DMS153 (cell line): ENCODE results near the gene PDE3B.
"Not testable (repeated sequence)": the region's sequence is repeated elsewhere in the genome, so short reads cannot be mapped to it uniquely, and the experiment has no call there.

ENCODE experiments used
- DNase-seq: peaks from one replicate; lab custom pipeline; 2025; lab: John Stamatoyannopoulos, UW

Gene PDE3B

DNA sequence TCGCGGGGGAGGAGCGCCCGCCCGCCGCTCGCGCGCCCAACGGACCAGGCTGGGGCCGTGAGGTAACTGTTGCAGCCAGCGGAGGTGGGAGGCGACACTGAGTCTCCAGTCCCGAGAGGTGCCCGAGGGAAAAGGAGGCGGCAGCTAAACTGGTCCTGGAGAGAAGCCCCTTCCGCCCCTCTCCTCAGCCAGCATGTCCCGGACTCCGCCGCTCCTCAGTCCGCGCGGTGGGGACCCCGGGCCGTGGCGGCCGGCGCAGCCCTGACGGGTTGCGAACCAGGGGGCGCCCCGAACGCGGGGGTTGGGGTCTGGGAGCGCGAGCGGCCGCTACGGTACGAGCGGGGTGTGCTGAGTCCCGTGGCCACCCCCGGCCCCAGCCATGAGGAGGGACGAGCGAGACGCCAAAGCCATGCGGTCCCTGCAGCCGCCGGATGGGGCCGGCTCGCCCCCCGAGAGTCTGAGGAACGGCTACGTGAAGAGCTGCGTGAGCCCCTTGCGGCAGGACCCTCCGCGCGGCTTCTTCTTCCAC, at the start of gene PDE3B:
Gene PDE3B, plus strand, starts transcription at position 108 of the 529 bp plus-strand sequence. Its CDS starts 272 bp downstream, at position 380.
- DNase-seq = peak; percentile 61

- not testable (repeated sequence) for DNase-seq
These were observed 48.3 kb upstream of the PDE3B start for GRCh38 chr11:14595261-14595660.

GRCh38 chr11:14607713-14608112, 35.9 kb upstream of the PDE3B start:
- DNase-seq = no peak

- DNase-seq = no peak
These were observed 33.7 kb upstream of the PDE3B start for GRCh38 chr11:14609902-14610301.

GRCh38 chr11:14611939-14612338, 31.7 kb upstream of the PDE3B start:
- DNase-seq = no peak

- DNase-seq = no peak
These were observed 30.9 kb upstream of the PDE3B start for GRCh38 chr11:14612694-14613093.

DNA sequence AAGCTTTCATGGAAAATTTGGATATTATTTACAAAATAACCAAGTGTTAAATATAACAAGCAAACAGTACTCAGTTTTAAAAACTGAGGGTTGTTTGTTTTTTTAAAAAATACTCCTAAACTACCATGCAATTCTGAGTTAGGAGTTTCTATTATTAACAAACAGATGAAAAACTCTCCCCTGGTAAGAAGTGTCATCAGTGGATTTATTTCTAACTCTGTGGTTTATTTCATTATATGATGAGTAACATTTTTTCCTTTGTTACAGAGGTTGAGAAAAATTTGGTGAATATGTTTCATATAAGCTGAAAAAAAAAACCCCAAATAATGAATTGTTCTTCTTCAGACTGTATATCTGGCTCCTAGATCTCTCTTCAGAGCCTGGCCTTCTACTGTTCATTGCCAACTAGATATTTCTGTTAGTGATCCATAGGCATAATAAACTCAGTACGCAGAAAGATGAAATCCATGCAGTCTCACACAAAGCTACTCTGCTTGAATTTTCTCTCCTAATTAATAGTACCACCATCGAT, 29.4 kb upstream of the PDE3B start:
- no peak for DNase-seq

GRCh38 chr11:14617241-14618027, 26.2 kb upstream of the PDE3B start:
- no peak for DNase-seq

GRCh38 chr11:14618060-14618459, 25.5 kb upstream of the PDE3B start:
- DNase-seq = no peak

DNA sequence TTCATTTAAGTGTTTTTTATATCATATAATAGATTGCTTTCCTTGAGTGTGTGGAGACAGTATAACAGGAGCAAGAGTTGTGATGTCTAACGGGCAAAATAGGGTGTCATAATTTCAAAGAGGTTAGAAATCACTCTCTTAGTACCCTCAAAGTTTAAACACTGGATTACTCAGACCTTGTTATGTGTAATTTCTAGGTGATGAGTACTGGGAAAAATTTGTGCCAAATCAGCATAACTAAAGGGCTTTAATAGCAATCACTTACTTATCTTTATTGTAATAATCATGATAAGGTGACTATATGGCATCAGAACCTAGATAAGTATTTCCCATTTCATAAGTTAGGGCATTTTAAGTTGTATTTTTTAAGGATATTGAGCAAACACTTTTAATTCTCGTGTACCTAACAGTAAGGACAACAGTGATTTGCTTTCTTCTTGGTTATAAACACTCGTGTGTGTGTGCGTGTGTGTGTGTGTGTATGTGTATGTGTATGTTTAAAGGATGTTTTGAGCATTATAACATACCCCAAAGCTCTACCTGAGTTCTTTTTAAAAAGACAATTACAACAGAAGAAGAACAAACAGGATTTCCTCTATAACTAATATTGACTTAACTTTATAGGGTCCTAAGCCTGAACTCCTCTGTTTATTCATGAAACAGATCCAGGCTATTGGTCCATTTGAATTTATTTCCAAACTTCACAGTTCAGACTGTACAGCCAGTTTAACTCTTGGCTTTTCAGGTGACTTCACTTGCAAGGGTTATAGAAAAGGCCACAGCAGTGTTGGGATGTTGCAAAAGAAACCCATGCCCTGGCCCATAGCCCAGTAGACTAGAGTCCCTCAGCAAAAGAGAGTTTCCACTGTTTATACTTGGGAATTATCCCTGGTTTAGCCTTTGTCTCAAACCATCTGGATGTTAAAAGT, 23.7 kb upstream of the PDE3B start:
- no peak for DNase-seq

DNA sequence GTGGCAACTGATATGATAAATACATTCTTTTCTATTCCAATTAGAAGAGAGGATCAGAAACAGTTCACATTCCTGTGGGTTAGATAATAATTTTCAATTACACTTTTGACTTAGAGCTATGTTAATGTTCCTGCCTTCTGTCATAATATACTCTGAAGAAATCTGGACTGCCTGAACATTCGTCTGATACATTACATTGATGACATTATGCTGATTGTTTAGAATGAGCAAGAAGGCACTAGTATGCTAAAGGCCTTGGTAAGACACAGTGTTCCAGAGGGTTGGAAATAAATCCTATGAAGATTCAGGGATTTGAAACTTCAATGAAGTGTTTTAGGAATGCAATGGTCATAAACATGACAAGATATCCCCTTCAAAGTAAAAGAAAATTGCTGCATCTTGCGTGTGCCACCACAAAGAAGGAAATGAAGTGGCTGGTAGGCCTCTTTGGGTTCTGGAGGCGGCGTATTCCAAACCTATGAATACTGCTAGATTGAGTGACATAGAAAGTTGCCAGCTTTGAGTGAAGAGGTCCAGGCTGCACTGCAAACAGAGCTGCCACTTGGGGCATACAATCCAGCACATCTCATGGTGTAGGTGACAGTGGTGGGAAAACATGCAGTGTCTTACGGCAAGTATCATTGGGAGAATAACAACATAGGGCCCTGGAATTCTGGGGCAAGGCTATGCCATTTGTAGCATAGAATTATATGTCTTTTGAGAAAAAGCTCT, 21.2 kb upstream of the PDE3B start:
- DNase-seq = no peak

DNA sequence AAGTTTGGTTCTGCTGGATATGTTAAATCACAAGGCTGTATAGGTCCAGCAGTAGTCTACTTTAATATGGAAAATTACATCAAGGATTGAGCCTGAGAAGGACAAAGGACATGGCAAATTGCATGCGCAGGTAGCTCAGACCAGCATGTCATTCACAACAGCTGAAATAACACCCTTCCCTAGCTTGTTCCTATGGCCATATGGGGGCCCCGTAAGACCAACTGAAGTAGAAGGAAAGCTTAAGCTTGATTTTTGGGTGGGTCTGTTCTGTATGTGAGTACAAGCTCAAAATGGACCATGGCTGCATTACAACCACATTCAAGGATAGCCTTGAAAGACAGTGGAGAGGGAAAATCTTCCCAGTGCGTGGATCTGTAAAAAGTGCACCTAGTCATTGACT, 20.6 kb upstream of the PDE3B start:
- DNase-seq = no peak

DNA sequence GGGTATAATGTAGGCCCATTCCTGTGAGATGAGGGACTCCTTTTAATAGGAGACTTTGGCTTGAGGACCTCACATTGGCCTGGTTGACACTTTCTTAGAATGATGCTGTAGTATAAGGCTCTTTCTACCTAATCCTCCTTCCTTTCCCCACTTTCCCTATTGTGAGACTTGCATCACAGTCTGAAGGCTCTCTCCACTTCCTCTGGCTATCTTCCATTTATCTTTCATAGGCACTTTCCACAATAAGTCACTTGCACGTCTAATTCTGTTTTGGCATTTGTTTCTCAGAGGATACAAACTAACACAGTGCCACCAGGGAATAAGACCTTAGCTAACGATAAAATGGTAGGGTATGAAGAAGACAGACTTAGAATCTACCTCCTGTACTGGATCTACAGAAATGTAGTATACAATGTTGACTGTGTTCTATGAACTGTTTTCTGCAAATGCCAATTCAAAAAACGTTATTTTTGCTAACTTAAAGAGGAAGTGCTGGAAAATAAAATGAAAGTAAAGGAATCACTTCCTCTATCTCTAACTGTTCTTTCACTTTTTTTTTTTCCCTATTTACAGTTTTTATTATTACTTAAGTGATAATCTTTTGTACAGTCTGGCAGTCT, 17.9 kb upstream of the PDE3B start:
- no peak for DNase-seq

- no peak for DNase-seq
These were observed 17.0 kb upstream of the PDE3B start for GRCh38 chr11:14626650-14627049.

DNA sequence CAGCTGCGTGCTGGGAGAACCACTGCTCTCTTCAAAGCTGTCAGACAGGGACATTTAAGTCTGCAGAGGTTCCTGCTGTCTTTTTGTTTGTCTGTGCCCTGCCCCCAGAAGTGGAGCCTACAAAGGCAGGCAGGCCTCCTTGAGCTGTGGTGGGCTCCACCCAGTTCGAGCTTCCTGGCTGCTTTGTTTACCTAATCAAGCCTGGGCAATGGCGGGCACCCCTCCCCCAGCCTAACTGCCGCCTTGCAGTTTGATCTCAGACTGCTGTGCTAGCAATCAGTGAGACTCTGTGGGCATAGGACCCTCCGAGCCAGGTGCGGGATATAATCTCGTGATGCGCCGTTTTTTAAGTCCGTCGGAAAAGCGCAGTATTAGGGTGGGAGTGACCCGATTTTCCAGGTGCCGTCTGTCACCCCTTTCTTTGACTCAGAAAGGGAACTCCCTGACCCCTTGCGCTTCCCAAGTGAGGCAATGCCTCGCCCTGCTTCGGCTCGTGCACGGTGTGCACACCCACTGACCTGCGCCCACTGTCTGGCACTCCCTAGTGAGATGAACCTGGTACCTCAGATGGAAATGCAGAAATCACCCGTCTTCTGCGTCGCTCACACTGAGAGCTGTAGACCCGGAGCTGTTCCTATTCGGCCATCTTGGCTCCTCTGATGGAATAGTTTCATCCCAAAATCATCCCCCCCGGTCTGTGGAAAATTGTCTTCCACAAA, 9.9 kb upstream of the PDE3B start:
- DNase-seq = not testable (repeated sequence)

DNA sequence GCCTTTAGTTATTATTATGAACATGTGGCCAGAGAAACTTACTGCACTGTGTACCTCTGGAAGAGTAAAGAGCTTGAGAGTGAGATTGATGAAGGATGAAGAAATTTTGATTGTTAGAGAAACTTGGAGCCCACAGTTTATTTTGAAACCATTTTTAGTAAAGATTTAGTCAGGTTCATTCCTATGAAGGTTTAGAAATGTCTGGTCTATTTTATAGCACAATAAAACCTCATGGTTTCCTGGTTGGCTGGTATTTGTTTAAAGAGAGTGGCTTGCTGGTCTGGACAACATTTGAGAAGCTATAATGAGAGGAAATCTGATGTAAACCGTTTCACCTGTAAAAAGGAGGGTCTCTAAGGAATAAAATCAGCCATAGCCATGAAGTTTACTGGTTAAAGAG, 8.8 kb upstream of the PDE3B start:
- peak; percentile 37 for DNase-seq

DNA sequence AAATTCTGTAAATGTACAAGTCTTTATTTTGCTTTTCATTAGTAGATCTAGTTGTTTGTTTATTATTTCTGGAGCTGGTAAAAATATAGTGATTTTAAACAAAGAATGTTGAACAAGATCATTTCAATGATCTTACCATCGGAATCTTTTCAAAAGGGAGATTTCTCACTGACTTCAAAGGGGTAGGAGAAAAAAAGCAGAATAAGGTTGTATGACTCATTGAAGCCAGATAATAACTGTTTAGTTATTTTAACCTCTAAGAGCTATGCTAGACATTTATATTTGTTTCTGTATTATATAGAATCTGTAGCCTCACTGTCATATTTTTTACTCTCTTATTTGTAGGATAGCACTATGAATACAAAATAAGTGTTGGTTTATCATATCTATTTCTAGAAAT, 8.1 kb upstream of the PDE3B start:
- no peak for DNase-seq

DNA sequence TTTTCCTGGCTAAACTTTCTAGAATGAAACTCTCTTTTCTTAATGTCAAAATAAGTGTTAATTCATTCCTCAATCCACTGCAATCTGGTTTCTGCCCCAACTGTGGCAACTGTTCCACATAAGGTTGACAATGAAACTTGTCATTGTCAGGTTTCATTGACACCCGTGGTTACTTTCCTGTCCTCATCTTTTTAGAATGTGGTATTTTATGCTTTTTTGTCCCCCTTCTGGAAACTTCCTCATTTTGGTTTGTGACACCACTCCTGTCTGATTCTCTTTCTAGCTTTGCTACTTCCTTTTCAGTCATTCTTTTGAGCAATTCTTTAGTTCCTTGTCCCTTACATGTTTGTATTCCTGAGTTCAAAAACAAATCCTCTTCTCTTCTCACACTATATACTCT, 7.5 kb upstream of the PDE3B start:
- DNase-seq = no peak

DNA sequence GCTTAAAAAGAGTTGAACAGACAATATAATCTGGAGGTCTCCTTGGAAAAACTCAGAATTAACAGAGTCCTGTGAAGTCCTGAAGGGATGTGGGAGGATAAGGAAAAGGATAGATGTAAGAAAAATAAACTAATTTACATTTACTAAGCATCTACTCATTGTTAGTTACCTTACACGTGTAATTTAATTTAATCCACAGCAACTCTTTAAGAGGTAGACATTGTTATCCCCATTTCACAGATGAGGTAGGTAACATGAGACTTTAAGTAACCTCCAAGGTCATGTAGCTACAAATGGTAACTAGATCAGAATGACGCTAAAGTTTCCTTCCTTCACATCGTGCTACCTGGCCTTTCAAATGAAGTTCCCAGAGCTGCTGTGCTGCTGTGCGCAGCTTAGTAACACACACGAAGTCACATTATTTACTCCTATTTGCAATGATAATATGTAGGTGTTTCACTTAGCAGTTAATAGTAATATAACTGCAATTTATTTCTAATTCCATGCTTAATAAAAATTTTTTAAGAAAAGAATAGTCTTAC, 5.7 kb upstream of the PDE3B start:
- no peak for DNase-seq

DNA sequence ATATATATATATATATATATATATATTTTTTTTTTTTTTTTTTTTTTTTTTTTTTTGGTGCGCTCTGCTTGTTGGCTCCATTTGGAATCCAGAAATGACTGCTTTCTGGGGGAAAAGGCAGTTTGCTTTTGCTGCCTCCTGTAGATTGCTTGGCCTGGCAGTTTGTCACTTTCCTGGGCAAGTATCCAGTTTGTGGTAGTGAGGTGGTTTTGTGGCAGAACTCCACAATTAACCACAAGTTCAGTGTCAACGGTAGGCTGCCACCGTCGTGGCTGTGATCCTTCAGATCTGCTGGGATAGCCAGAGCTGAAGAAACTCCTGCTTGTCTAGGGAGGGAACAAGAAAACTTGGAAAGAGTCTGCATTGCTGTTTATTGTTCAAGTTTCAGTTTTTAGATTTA, 5.0 kb upstream of the PDE3B start:
- no peak for DNase-seq
